Lower leg skin (tissue), 4 donors: ENCODE data around the gene TMEM170B. TPM values are rescaled to one million over a fixed set of nuclear protein-coding genes. Genes with fewer than 3 reads are reported as not detected.

Source experiments
- DNase-seq, 2 donors: peaks; one replicate each; pipeline ENCODE4 v3.0.0-alpha.2; 2019; ENCODE audit warnings: low spot score in 2 of 2
- H3K4me3 ChIP-seq: fragments of 200-600 bp; sonication (generic); 2 replicates; pipeline ENCODE4 v1.5.1; 2017; ENCODE audit warnings: mild to moderate bottlenecking, low read depth; ENCODE audit not compliant: poor library complexity, severe bottlenecking
- CTCF ChIP-seq, 3 donors: fragments of 450-650 bp; IDR thresholded peaks; one replicate each; pipeline ENCODE4 v1.5.1; 2016; ENCODE audit warnings: antibody characterized with exemption in 3 of 3, mild to moderate bottlenecking in 3 of 3, moderate library complexity in 2 of 3
- POLR2A ChIP-seq, 2 donors: fragments of 450-650 bp; IDR thresholded peaks; one replicate each; pipeline ENCODE4 v1.6.1; 2016 to 2017; ENCODE audit warnings: antibody characterized with exemption in 2 of 2, mild to moderate bottlenecking in 1 of 2, moderate library complexity in 1 of 2
- WGBS, 2 donors: methylation state at CpG; one replicate each; pipeline ENCODE4 v1.1.5; 2018; 5-methylcytosine and 5-hydroxymethylcytosine counted together
- intact Hi-C: fragments of 100-400 bp; cut with DNase I; formaldehyde crosslinking; loops from one replicate; pipeline ENCODE4 v1.15.0; 2023; ENCODE audit warnings: low total_unique reads
- total RNA-seq, 4 donors: library from RNA; depleted of rRNA; stranded (reverse); fragments of >200 nt; gene quantifications; one replicate each; pipeline ENCODE4 v1.1.0, GENCODE V29; 2016

Gene TMEM170B
- total RNA-seq, 4 donors from 2014 or later, result 0.34 to 2.1 (median 1.3) TPM

GRCh38 chr6:11525468-11526155 lies 11.9 kb upstream of the TMEM170B start:
- peak; percentile 72 to 85 for DNase-seq
- 55 to 67% methylated on average over 2 of the region's 2 CpGs for WGBS, 2 donors

DNA sequence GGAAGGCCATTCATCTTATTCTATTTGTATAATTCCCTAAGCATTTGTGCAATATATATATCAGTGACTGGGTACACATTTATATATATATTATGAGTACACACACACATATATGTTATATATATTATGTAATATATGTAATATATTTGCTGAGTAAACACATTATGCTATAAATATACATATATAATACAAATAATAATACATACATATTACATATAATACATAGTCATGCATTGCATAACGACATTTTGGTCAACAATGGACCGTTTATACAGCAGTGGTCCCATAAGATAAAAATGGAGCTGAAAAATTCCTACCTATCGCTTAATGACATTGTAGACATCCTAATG lies 11.4 kb upstream of the TMEM170B start:
- 88 to 92% methylated on average over 3 of the region's 3 CpGs for WGBS, 2 donors
- TF ChIP-seq CTCF (IDR thresholded peaks at IDR 0.05) (no peak), POLR2A (IDR thresholded peaks at IDR 0.05) (no peak)
- H3K4me3 ChIP-seq, result no peak overlapping the region
- intact Hi-C loops, result no loop called here
- DNase-seq, result no peak

More at GRCh38 chr6:11525468-11526155, 11.9 kb upstream of the TMEM170B start:
- TF ChIP-seq CTCF (IDR thresholded peaks at IDR 0.05) (no peak), POLR2A (IDR thresholded peaks at IDR 0.05) (no peak)
- intact Hi-C loops, result no loop called here
- no peak overlapping the region for H3K4me3 ChIP-seq

- DNase-seq, result no peak
- TF ChIP-seq CTCF (IDR thresholded peaks at IDR 0.05) (no peak), POLR2A (IDR thresholded peaks at IDR 0.05) (no peak)
- H3K4me3 ChIP-seq, result no peak overlapping the region
- intact Hi-C loops, result no loop called here
Observed at GRCh38 chr6:11527274-11527870, 10.2 kb upstream of the TMEM170B start.

DNA sequence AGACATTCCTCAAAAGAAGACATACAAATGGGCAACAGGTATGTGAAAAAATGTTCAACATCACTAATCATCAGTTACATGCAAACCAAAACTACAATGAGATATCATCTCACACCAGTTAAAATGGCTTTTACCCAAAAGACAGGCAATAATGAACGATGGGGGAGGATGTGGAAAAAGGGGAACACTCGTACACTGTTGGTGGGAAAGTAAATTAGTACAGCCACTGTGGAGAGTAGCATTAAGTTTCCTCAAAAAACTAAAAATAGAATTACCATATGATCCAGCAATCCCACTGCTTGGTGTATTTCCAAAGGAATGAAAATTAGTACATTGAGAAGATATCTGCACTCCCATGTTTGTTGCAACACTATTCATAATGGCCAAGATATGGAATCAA lies 8.6 kb upstream of the TMEM170B start:
- TF ChIP-seq POLR2A (IDR thresholded peaks at IDR 0.05), result no peak
- no peak for TF ChIP-seq CTCF (IDR thresholded peaks at IDR 0.05)
- no peak overlapping the region for H3K4me3 ChIP-seq
- WGBS, 2 donors, result 63 to 69% methylated on average over 2 of the region's 2 CpGs
- DNase-seq, result no peak
- intact Hi-C loops, result no loop called here

DNA sequence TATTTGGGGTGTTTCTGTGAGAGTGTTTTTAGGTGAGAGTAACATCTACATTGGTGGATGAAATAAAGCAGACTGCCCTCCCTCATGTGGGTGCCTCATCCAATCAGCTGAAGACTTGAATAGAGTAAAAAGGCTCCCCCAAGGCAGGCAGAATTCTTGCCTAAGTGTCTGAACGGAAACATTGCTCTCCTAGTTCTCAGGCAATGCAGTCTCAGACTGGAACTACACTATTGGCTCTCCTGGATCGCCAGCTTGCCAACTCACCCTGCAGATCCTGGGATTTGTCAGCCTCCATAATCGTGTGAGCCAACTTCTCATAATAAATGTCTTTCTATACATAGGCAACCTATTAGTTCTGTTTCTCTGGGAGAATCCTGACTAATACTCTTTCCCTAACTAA lies 5.5 kb upstream of the TMEM170B start:
- no peak for DNase-seq

More for the DNA sequence above, 5.5 kb upstream of the TMEM170B start:
- 44% methylated on average over 3 of the region's 3 CpGs for WGBS, 2 donors
- intact Hi-C loops, result no loop called here
- TF ChIP-seq POLR2A (IDR thresholded peaks at IDR 0.05) (no peak), CTCF (IDR thresholded peaks at IDR 0.05) (no peak)
- no peak overlapping the region for H3K4me3 ChIP-seq
